ENCODE data around the gene RGS12. TPM values are rescaled to one million over a fixed set of nuclear protein-coding genes. Genes with fewer than 3 reads are reported as not detected.
A peak's percentile ranks its signal among the peaks of the same experiment; 100 is the strongest.

RGS12 gene
- total and polyA plus RNA-seq, 4 experiments from 2014 or later: 0.93 to 10.6 (median 6.0) TPM

- peak overlapping the region; percentile 30 to 40 for H3K4me3 ChIP-seq (ENCODE audit: low read length in 2 of 2)
- H3K27me3 ChIP-seq (ENCODE audit: insufficient read depth, low read length): no peaks in the 10 kb centered on the region
- no peaks in the 10 kb centered on the region for H3K36me3 ChIP-seq (ENCODE audit: insufficient read depth, low read length)
- ChIA-PET CTCF (ENCODE audit: partially characterized antibody) (interaction anchor here (1.0 kb wide), 1 partner anchor 109 kb away, joined by 3 read pairs; no protein-coding TSS in a partner anchor), POLR2A (ENCODE audit: partially characterized antibody) (interaction anchor here (0.6 to 1.1 kb wide), 2 partner anchors 10 to 53 kb away, joined by 4 read pairs; partner anchors contain the start of gene RGS12)
- Mint-ChIP-seq H3K27ac (peak overlapping the region; percentile 91 to 98 (median 94)), H3K4me3 (peak overlapping the region; percentile 77 to 93 (median 87)), H3K36me3 (peaks cover 0 to 3% of the 10 kb centered on the region in 2 donors), H3K27me3 (peaks cover 0 to 2% of the 10 kb centered on the region in 2 donors), H3K4me1 (peaks cover 37 to 57% (median 45%) of the 10 kb centered on the region in 4 donors), H3K9me3 (peaks cover 0 to 3% (median 0%) of the 10 kb centered on the region in 8 donors)
- intact Hi-C loops (cut with micrococcal nuclease): loop anchor here (1.0 to 5.0 kb wide), 2 partner anchors 11 to 44 kb away; no protein-coding TSS in a partner anchor
- peak in 3 of 5 donors; percentile 16 to 58 (median 26) for DNase-seq
- no peak overlapping the region for H3K27ac ChIP-seq (ENCODE audit: low read depth, low read length)
- H3K9me3 ChIP-seq (ENCODE audit: control insufficient read depth in 1 of 2, low read length in 2 of 2): no peaks in the 10 kb centered on the region
- peaks cover 55% of the 10 kb centered on the region for H3K4me1 ChIP-seq (ENCODE audit: insufficient read depth, low read length)
Observed at GRCh38 chr4:3302786-3303564, 10.2 kb downstream of the RGS12 start.

GRCh38 chr4:3303565-3303824 lies 10.7 kb downstream of the RGS12 start:
- no peak for DNase-seq
- Mint-ChIP-seq H3K4me3 (peak overlapping the region in 7 of 8 donors; percentile 25 to 93 (median 86)), H3K36me3 (peaks cover 0 to 3% of the 10 kb centered on the region in 2 donors), H3K27me3 (peaks cover 0 to 2% of the 10 kb centered on the region in 2 donors), H3K27ac (peak overlapping the region in 6 of 7 donors; percentile 57 to 98 (median 94)), H3K4me1 (peaks cover 37 to 57% (median 45%) of the 10 kb centered on the region in 4 donors), H3K9me3 (peaks cover 0 to 2% (median 0%) of the 10 kb centered on the region in 8 donors)
- H3K27me3 ChIP-seq (ENCODE audit: insufficient read depth, low read length): no peaks in the 10 kb centered on the region
- ChIA-PET CTCF (ENCODE audit: partially characterized antibody) (interaction anchor here (1.0 kb wide), 1 partner anchor 109 kb away, joined by 3 read pairs; no protein-coding TSS in a partner anchor), POLR2A (ENCODE audit: partially characterized antibody) (interaction anchor here (0.6 to 1.1 kb wide), 2 partner anchors 11 to 53 kb away, joined by 4 read pairs; partner anchors contain the start of gene RGS12)
- intact Hi-C loops (cut with micrococcal nuclease): loop anchor here (5.0 kb wide), 1 partner anchor 44 kb away; no protein-coding TSS in a partner anchor
- no peaks in the 10 kb centered on the region for H3K9me3 ChIP-seq (ENCODE audit: control insufficient read depth in 1 of 2, low read length in 2 of 2)
- H3K4me1 ChIP-seq (ENCODE audit: insufficient read depth, low read length): peaks cover 55% of the 10 kb centered on the region
- no peak overlapping the region for H3K4me3 ChIP-seq (ENCODE audit: low read length in 2 of 2)
- no peaks in the 10 kb centered on the region for H3K36me3 ChIP-seq (ENCODE audit: insufficient read depth, low read length)
- H3K27ac ChIP-seq (ENCODE audit: low read depth, low read length): no peak overlapping the region

- Mint-ChIP-seq H3K9me3 (peaks cover 0 to 1% (median 0%) of the 10 kb centered on the region in 8 donors), H3K4me1 (peaks cover 36 to 57% (median 45%) of the 10 kb centered on the region in 4 donors), H3K36me3 (peaks cover 0 to 3% of the 10 kb centered on the region in 2 donors), H3K4me3 (peak overlapping the region in 2 of 8 donors; percentile 13 to 93), H3K27me3 (peaks cover 0 to 2% of the 10 kb centered on the region in 2 donors), H3K27ac (peak overlapping the region in 3 of 7 donors; percentile 91 to 97 (median 92))
- ChIA-PET CTCF (ENCODE audit: partially characterized antibody) (no interaction called here), POLR2A (ENCODE audit: partially characterized antibody) (interaction anchor here (0.6 to 1.1 kb wide), 2 partner anchors 11 to 52 kb away, joined by 4 read pairs; partner anchors contain the start of gene RGS12)
- Histone ChIP-seq H3K4me1 (ENCODE audit: insufficient read depth, low read length) (peaks cover 55% of the 10 kb centered on the region), H3K36me3 (ENCODE audit: insufficient read depth, low read length) (no peaks in the 10 kb centered on the region), H3K4me3 (ENCODE audit: low read length in 2 of 2) (no peak overlapping the region), H3K27me3 (ENCODE audit: insufficient read depth, low read length) (no peaks in the 10 kb centered on the region), H3K27ac (ENCODE audit: low read depth, low read length) (no peak overlapping the region), H3K9me3 (ENCODE audit: control insufficient read depth in 1 of 2, low read length in 2 of 2) (no peaks in the 10 kb centered on the region)
- intact Hi-C loops (cut with micrococcal nuclease): loop anchor here (5.0 kb wide), 1 partner anchor 43 kb away; no protein-coding TSS in a partner anchor
- no peak for DNase-seq
Observed at GRCh38 chr4:3303923-3304710, 11.3 kb downstream of the RGS12 start.

- POLR2A ChIA-PET (ENCODE audit: partially characterized antibody): no interaction called here
- peaks cover 36 to 55% (median 45%) of the 10 kb centered on the region in 4 donors for H3K4me1 Mint-ChIP-seq
- peak overlapping the region in 4 of 8 donors; percentile 49 to 62 (median 57) for H3K4me3 Mint-ChIP-seq
- Histone ChIP-seq H3K27ac (ENCODE audit: low read depth, low read length) (no peak overlapping the region), H3K4me3 (ENCODE audit: low read length in 2 of 2) (no peak overlapping the region), H3K27me3 (ENCODE audit: insufficient read depth, low read length) (no peaks in the 10 kb centered on the region), H3K4me1 (ENCODE audit: insufficient read depth, low read length) (peaks cover 55% of the 10 kb centered on the region), H3K36me3 (ENCODE audit: insufficient read depth, low read length) (no peaks in the 10 kb centered on the region), H3K9me3 (ENCODE audit: control insufficient read depth in 1 of 2, low read length in 2 of 2) (no peaks in the 10 kb centered on the region)
- peaks cover 0 to 2% of the 10 kb centered on the region in 2 donors for H3K27me3 Mint-ChIP-seq
- DNase-seq: no peak
- intact Hi-C loops (cut with micrococcal nuclease): loop anchor here (5.0 kb wide), 1 partner anchor 42 kb away; no protein-coding TSS in a partner anchor
- CTCF ChIA-PET (ENCODE audit: partially characterized antibody): no interaction called here
- peaks cover 0 to 3% of the 10 kb centered on the region in 2 donors for H3K36me3 Mint-ChIP-seq
- peaks cover 0 to 1% (median 0%) of the 10 kb centered on the region in 8 donors for H3K9me3 Mint-ChIP-seq
- peak overlapping the region in 5 of 7 donors; percentile 15 to 91 (median 75) for H3K27ac Mint-ChIP-seq
Observed at GRCh38 chr4:3304831-3305609, 12.2 kb downstream of the RGS12 start.

GRCh38 chr4:3305610-3306371 lies 13.0 kb downstream of the RGS12 start:
- H3K4me1 Mint-ChIP-seq: peaks cover 36 to 53% (median 46%) of the 10 kb centered on the region in 4 donors
- H3K27ac Mint-ChIP-seq: peak overlapping the region in 5 of 7 donors; percentile 44 to 91 (median 75)
- H3K27me3 Mint-ChIP-seq: peaks cover 0 to 2% of the 10 kb centered on the region in 2 donors
- peak overlapping the region in 4 of 8 donors; percentile 49 to 62 (median 57) for H3K4me3 Mint-ChIP-seq
- Histone ChIP-seq H3K36me3 (ENCODE audit: insufficient read depth, low read length) (no peaks in the 10 kb centered on the region), H3K27ac (ENCODE audit: low read depth, low read length) (no peak overlapping the region), H3K27me3 (ENCODE audit: insufficient read depth, low read length) (no peaks in the 10 kb centered on the region), H3K4me1 (ENCODE audit: insufficient read depth, low read length) (peaks cover 55% of the 10 kb centered on the region), H3K9me3 (ENCODE audit: control insufficient read depth in 1 of 2, low read length in 2 of 2) (no peaks in the 10 kb centered on the region), H3K4me3 (ENCODE audit: low read length in 2 of 2) (no peak overlapping the region)
- peaks cover 0 to 1% (median 0%) of the 10 kb centered on the region in 8 donors for H3K9me3 Mint-ChIP-seq
- CTCF ChIA-PET (ENCODE audit: partially characterized antibody): no interaction called here
- POLR2A ChIA-PET (ENCODE audit: partially characterized antibody): no interaction called here
- H3K36me3 Mint-ChIP-seq: peaks cover 0 to 3% of the 10 kb centered on the region in 2 donors
- peak in 3 of 5 donors; percentile 22 to 56 (median 46) for DNase-seq
- intact Hi-C loops (cut with micrococcal nuclease): no loop called here

DNA sequence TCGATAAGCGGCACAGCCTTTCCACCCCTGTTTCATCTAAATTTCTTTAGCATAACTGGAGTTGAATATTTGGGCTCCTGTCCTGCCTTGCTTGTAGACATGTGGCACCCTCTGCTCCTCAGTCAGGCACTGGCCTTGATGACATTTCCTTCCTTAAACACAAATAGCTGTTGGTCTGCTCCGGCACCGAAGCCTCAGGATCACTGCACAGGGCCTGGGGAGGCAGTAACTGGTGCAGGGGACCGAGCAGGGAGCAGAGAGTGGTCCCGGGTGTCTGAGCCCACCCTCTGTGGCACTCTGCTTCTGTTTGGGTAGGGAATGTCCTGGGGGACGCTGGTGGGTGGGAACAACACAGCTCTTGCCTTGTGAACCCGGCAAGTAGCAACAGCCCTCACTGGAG lies 13.6 kb downstream of the RGS12 start:
- H3K36me3 Mint-ChIP-seq: peaks cover 0 to 3% of the 10 kb centered on the region in 2 donors
- no peaks in the 10 kb centered on the region for H3K36me3 ChIP-seq (ENCODE audit: insufficient read depth, low read length)
- peaks cover 52% of the 10 kb centered on the region for H3K4me1 ChIP-seq (ENCODE audit: insufficient read depth, low read length)
- H3K9me3 ChIP-seq (ENCODE audit: control insufficient read depth in 1 of 2, low read length in 2 of 2): no peaks in the 10 kb centered on the region
- H3K4me3 ChIP-seq (ENCODE audit: low read length in 2 of 2): no peak overlapping the region
- H3K27me3 Mint-ChIP-seq: peaks cover 0 to 2% of the 10 kb centered on the region in 2 donors
- no peak overlapping the region for H3K4me3 Mint-ChIP-seq
- H3K9me3 Mint-ChIP-seq: peaks cover 0 to 1% (median 0%) of the 10 kb centered on the region in 8 donors
- ChIA-PET CTCF (ENCODE audit: partially characterized antibody) (no interaction called here), POLR2A (ENCODE audit: partially characterized antibody) (no interaction called here)
- intact Hi-C loops (cut with micrococcal nuclease): no loop called here
- peak overlapping the region in 2 of 7 donors; percentile 80 to 91 for H3K27ac Mint-ChIP-seq
- peaks cover 31 to 48% (median 40%) of the 10 kb centered on the region in 4 donors for H3K4me1 Mint-ChIP-seq
- no peaks in the 10 kb centered on the region for H3K27me3 ChIP-seq (ENCODE audit: insufficient read depth, low read length)
- H3K27ac ChIP-seq (ENCODE audit: low read depth, low read length): no peak overlapping the region
- no peak for DNase-seq
